ENCODE measurements around the gene MIXL1. TPM values are rescaled to one million over a fixed set of nuclear protein-coding genes. Genes with fewer than 3 reads are reported as not detected.
A peak's percentile ranks its signal among the peaks of the same experiment; 100 is the strongest.

Gene MIXL1
- total and polyA plus RNA-seq, 2 of the 13 experiments (the other 11 are each of a cell fraction or from before 2014, with no cell fraction given): 7.6 to 18.5 TPM

DNA sequence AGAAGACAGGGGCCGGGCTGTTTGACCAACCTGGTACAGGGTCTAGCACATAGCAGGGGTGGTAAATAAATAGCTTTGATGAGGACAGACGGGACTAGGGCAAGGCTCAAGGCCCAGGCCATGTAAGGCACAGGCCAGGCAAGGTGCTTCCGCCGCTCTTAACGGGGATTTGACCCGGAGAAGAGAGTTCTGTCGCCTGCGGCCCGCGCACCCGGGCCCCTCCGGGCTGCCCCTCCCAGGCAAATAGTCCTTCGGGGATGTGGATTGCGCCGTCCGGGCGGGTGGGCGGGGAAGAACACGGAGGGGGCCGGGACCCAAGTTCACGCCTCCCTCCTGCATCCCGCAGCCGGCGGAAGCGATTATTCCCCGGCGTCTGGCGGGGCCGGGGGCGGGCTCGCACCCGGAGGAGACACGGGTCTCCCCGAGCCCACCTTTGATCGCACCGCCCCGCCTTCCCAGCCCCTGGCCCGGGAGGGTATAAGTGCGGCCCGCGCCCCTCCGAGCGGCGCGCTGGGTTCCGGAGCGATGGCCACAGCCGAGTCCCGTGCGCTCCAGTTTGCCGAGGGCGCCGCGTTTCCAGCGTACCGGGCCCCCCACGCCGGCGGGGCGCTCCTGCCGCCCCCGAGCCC lies at the start of gene MIXL1 (continued):
- 0 out of 2 replicates have a peak, but pooled peaks have one; percentile 9 for TF ChIP-seq TGIF2 (CRISPR knock-in tag; IDR thresholded peaks at IDR 0.05)
- TF ChIP-seq KAT8 (CRISPR knock-in tag; IDR thresholded peaks at IDR 0.05): no peak; the same call in 1 of the 2 replicates
- TF ChIP-seq, protein P1, sequence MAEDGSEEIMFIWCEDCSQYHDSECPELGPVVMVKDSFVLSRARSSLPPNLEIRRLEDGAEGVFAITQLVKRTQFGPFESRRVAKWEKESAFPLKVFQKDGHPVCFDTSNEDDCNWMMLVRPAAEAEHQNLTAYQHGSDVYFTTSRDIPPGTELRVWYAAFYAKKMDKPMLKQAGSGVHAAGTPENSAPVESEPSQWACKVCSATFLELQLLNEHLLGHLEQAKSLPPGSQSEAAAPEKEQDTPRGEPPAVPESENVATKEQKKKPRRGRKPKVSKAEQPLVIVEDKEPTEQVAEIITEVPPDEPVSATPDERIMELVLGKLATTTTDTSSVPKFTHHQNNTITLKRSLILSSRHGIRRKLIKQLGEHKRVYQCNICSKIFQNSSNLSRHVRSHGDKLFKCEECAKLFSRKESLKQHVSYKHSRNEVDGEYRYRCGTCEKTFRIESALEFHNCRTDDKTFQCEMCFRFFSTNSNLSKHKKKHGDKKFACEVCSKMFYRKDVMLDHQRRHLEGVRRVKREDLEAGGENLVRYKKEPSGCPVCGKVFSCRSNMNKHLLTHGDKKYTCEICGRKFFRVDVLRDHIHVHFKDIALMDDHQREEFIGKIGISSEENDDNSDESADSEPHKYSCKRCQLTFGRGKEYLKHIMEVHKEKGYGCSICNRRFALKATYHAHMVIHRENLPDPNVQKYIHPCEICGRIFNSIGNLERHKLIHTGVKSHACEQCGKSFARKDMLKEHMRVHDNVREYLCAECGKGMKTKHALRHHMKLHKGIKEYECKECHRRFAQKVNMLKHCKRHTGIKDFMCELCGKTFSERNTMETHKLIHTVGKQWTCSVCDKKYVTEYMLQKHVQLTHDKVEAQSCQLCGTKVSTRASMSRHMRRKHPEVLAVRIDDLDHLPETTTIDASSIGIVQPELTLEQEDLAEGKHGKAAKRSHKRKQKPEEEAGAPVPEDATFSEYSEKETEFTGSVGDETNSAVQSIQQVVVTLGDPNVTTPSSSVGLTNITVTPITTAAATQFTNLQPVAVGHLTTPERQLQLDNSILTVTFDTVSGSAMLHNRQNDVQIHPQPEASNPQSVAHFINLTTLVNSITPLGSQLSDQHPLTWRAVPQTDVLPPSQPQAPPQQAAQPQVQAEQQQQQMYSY (CRISPR knock-in tag; IDR thresholded peaks at IDR 0.05): no peak
- no peak for TF ChIP-seq ZNF44 (CRISPR knock-in tag; IDR thresholded peaks at IDR 0.05)
- TF ChIP-seq, protein P2, sequence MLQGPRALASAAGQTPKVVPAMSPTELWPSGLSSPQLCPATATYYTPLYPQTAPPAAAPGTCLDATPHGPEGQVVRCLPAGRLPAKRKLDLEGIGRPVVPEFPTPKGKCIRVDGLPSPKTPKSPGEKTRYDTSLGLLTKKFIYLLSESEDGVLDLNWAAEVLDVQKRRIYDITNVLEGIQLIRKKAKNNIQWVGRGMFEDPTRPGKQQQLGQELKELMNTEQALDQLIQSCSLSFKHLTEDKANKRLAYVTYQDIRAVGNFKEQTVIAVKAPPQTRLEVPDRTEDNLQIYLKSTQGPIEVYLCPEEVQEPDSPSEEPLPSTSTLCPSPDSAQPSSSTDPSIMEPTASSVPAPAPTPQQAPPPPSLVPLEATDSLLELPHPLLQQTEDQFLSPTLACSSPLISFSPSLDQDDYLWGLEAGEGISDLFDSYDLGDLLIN (CRISPR knock-in tag; IDR thresholded peaks at IDR 0.05; ENCODE audit: borderline replicate concordance): no peak
- TF ChIP-seq, protein P3, sequence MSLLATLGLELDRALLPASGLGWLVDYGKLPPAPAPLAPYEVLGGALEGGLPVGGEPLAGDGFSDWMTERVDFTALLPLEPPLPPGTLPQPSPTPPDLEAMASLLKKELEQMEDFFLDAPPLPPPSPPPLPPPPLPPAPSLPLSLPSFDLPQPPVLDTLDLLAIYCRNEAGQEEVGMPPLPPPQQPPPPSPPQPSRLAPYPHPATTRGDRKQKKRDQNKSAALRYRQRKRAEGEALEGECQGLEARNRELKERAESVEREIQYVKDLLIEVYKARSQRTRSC (CRISPR knock-in tag; IDR thresholded peaks at IDR 0.05; ENCODE audit: low read depth): no peak
- no peak for TF ChIP-seq CBX2 (IDR thresholded peaks at IDR 0.05; ENCODE audit: low read depth, low read length)
- TF ChIP-seq CBX2 (CRISPR knock-in tag; IDR thresholded peaks at IDR 0.05; ENCODE audit: low read depth): no peak
- 0 out of 2 replicates have a peak, but pooled peaks have one; percentile 36 for TF ChIP-seq ZNF430 (CRISPR knock-in tag; IDR thresholded peaks at IDR 0.05)
- TF ChIP-seq, protein P4, sequence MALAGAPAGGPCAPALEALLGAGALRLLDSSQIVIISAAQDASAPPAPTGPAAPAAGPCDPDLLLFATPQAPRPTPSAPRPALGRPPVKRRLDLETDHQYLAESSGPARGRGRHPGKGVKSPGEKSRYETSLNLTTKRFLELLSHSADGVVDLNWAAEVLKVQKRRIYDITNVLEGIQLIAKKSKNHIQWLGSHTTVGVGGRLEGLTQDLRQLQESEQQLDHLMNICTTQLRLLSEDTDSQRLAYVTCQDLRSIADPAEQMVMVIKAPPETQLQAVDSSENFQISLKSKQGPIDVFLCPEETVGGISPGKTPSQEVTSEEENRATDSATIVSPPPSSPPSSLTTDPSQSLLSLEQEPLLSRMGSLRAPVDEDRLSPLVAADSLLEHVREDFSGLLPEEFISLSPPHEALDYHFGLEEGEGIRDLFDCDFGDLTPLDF (CRISPR knock-in tag; IDR thresholded peaks at IDR 0.05): no peak; the same call in 1 of the 2 replicates
- TF ChIP-seq ZBTB1 (CRISPR knock-in tag; IDR thresholded peaks at IDR 0.05; ENCODE audit: borderline replicate concordance): no peak
- no peak for TF ChIP-seq ZBTB8A (CRISPR knock-in tag; IDR thresholded peaks at IDR 0.05; ENCODE audit: borderline replicate concordance, low read depth)
- TF ChIP-seq MZF1 (CRISPR knock-in tag; IDR thresholded peaks at IDR 0.05; ENCODE audit: borderline replicate concordance): no peak
- TF ChIP-seq ZNF121 (CRISPR knock-in tag; IDR thresholded peaks at IDR 0.05): no peak
- no peak for TF ChIP-seq CEBPB (IDR thresholded peaks at IDR 0.05; ENCODE audit: borderline replicate concordance, low read depth, low read length)
- TF ChIP-seq ZNF552 (CRISPR knock-in tag; IDR thresholded peaks at IDR 0.05; ENCODE audit: borderline replicate concordance): no peak
- TF ChIP-seq, protein P5, sequence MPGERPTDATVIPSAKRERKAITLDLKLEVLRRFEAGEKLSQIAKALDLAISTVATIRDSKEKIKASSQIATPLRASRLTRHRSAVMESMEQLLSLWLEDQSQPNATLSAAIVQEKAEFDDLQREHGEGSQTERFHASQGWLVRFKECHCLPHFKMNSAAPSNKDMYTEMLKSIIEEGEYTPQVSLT (CRISPR knock-in tag; IDR thresholded peaks at IDR 0.05; ENCODE audit: borderline replicate concordance, low read depth): no peak
- TF ChIP-seq ZNF350 (CRISPR knock-in tag; IDR thresholded peaks at IDR 0.05; ENCODE audit: borderline replicate concordance, low read depth): 0 out of 2 replicates have a peak, but pooled peaks have one; percentile 69
- TF ChIP-seq, protein P6, sequence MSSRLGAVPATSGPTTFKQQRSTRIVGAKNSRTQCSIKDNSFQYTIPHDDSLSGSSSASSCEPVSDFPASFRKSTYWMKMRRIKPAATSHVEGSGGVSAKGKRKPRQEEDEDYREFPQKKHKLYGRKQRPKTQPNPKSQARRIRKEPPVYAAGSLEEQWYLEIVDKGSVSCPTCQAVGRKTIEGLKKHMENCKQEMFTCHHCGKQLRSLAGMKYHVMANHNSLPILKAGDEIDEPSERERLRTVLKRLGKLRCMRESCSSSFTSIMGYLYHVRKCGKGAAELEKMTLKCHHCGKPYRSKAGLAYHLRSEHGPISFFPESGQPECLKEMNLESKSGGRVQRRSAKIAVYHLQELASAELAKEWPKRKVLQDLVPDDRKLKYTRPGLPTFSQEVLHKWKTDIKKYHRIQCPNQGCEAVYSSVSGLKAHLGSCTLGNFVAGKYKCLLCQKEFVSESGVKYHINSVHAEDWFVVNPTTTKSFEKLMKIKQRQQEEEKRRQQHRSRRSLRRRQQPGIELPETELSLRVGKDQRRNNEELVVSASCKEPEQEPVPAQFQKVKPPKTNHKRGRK (CRISPR knock-in tag; IDR thresholded peaks at IDR 0.05): no peak
